BLaER1 treated with 17β-estradiol and CSF1 and Interleukin-3, amounts not matched to agents 10 nM and 100 nM (cell line): ENCODE results near the gene DEFB110.
A peak's percentile ranks its signal among the peaks of the same experiment; 100 is the strongest.

Experiments used
- H3K27ac ChIP-seq, 11 experiments: shearing (Covaris generic); formaldehyde crosslinking; 2 replicates each; pipeline ENCODE4 v1.8.1; 2022
- H3K27me3 ChIP-seq, 11 experiments: shearing (Covaris generic); formaldehyde crosslinking; 2 replicates each; pipeline ENCODE4 v1.8.1; 2022
- H3K36me3 ChIP-seq, 11 experiments: shearing (Covaris generic); formaldehyde crosslinking; 2 replicates each; pipeline ENCODE4 v1.8.1; 2022
- H3K4me1 ChIP-seq, 10 experiments: shearing (Covaris generic); formaldehyde crosslinking; 2 replicates each; pipeline ENCODE4 v1.8.1; 2022
- H3K4me2 ChIP-seq, 11 experiments: shearing (Covaris generic); formaldehyde crosslinking; 2 replicates each; pipeline ENCODE4 v1.8.1; 2022
- H3K4me3 ChIP-seq, 10 experiments: shearing (Covaris generic); formaldehyde crosslinking; 2 replicates each; pipeline ENCODE4 v1.8.1; 2022
- H3K9ac ChIP-seq, 11 experiments: shearing (Covaris generic); formaldehyde crosslinking; 2 replicates each; pipeline ENCODE4 v1.8.1; 2022
- H3K9me3 ChIP-seq, 11 experiments: shearing (Covaris generic); formaldehyde crosslinking; replicated peaks in 1 of 11; 2 replicates each; pipeline ENCODE4 v1.8.1; 2022
- H4K20me1 ChIP-seq, 11 experiments: shearing (Covaris generic); formaldehyde crosslinking; 2 replicates each; pipeline ENCODE4 v1.8.1; 2022
- Cebpa-rat ChIP-seq, 11 experiments: shearing (Covaris generic); IDR thresholded peaks; 2 replicates each; pipeline ENCODE4 v1.8.1; 2022

Gene DEFB110

DNA sequence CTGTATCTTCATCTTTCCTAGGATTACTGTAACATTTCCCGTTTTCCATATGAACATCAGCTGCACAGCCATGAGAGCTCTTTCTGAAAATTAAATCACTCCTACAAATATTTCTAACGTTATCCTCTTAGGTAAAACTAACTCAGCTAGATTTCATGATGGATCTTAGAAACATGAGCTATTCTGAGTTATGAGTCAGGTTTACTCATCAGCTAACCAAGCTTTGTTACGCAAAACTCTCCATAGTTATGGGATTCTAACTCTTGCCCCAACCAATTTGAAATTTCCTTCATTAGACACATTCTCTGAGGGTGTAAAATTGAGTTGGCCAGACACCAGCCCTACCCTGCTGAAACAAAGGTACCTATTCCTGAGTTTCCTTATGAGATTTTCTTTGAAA is 14.0 kb downstream of the DEFB110 start:
- no peaks in the 10 kb centered on the region for H3K36me3 ChIP-seq
- H4K20me1 ChIP-seq = no peaks in the 10 kb centered on the region
- no peaks in the 10 kb centered on the region for H3K9me3 ChIP-seq
- 0 out of 22 replicates have a peak overlapping the region, but pooled peaks of 1 of the 11 experiments have one; percentile 17 for H3K27ac ChIP-seq
- TF ChIP-seq Cebpa-rat (IDR thresholded peaks at IDR 0.05) = no peak
- peak overlapping the region in 3 of 11 experiments; percentile 32 to 50 (median 47); a peak in 5 of 22 replicates for H3K4me2 ChIP-seq
- peaks cover 0 to 14% (median 0%) of the 10 kb centered on the region in 10 experiments; a peak in 6 of 20 replicates for H3K4me1 ChIP-seq
- no peaks in the 10 kb centered on the region for H3K27me3 ChIP-seq
- H3K4me3 ChIP-seq = no peak overlapping the region
- no peak overlapping the region for H3K9ac ChIP-seq

DNA sequence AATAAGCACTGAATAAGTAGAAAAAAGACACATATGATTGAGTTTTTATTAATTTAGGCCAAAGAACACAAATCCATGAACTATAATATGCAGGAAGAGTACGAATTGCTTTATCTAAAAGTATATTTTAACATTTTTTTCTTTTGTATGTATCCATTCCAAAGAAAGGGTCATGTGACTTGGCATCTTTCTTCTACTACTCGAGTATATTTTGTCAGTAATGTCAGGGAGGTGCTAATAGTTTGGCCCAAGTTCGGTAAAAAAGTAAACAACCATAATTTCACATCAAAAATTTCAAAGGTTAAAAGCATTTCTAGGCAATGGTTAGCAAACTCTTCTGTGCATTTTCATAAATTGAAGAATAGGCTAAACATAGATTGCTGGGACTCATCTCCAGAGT is 18.7 kb downstream of the DEFB110 start:
- H3K27ac ChIP-seq = no peak overlapping the region
- no peak for TF ChIP-seq Cebpa-rat (IDR thresholded peaks at IDR 0.05)
- H3K9ac ChIP-seq = no peak overlapping the region
- H3K36me3 ChIP-seq = no peaks in the 10 kb centered on the region
- no peaks in the 10 kb centered on the region for H3K9me3 ChIP-seq
- H3K4me1 ChIP-seq = peaks cover 0 to 12% (median 0%) of the 10 kb centered on the region in 10 experiments; a peak in 6 of 20 replicates
- H3K27me3 ChIP-seq = no peaks in the 10 kb centered on the region
- no peak overlapping the region for H3K4me3 ChIP-seq
- no peaks in the 10 kb centered on the region for H4K20me1 ChIP-seq
- no peak overlapping the region for H3K4me2 ChIP-seq

DNA sequence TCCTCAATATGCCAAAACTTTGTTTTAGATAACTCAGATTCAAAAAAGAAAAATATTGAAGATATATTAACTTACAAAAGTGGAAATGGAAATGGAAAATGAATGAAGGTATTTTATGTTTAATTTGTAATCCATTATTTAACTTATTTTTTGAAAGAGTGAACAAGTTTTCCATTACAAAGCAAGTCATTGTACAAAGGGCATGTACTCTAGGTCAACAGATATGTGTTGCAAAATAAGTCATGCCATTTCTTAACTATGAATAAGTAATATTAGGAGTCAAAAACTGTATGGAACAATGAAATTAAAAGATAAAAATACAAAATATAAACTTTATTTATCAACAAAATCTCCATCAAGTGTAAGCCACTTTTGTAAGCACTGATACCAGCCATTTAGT is 26.5 kb downstream of the DEFB110 start:
- no peak overlapping the region for H3K4me3 ChIP-seq
- H3K9me3 ChIP-seq = no peaks in the 10 kb centered on the region
- no peak overlapping the region for H3K4me2 ChIP-seq
- H3K36me3 ChIP-seq = no peaks in the 10 kb centered on the region
- no peaks in the 10 kb centered on the region for H3K27me3 ChIP-seq
- H4K20me1 ChIP-seq = no peaks in the 10 kb centered on the region
- H3K27ac ChIP-seq = no peak overlapping the region
- no peak for TF ChIP-seq Cebpa-rat (IDR thresholded peaks at IDR 0.05)
- no peak overlapping the region for H3K9ac ChIP-seq
- H3K4me1 ChIP-seq = no peaks in the 10 kb centered on the region

DNA sequence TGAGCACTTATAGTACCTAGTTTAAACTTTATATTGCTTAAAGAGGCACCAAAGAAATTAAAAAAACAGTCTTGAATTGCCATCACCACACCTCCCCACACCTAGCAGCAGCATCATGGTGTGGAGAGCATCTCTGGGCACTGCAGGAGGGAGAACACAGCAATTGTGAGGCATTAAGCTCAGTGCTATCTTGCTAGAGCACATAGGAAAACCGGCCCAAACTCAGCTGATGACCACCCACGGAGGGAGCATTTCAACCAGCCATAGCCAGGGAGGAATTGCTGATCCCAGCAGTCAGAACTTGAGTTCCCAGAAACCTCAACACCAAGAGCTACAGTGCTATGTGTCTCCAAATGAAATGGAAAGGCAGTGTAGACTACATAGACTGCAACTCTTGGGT is 32.9 kb downstream of the DEFB110 start:
- H3K9me3 ChIP-seq = no peaks in the 10 kb centered on the region
- H3K9ac ChIP-seq = no peak overlapping the region
- no peak overlapping the region for H3K4me3 ChIP-seq
- H3K36me3 ChIP-seq = no peaks in the 10 kb centered on the region
- no peaks in the 10 kb centered on the region for H4K20me1 ChIP-seq
- H3K27ac ChIP-seq = no peak overlapping the region
- no peak for TF ChIP-seq Cebpa-rat (IDR thresholded peaks at IDR 0.05)
- no peaks in the 10 kb centered on the region for H3K4me1 ChIP-seq
- no peak overlapping the region for H3K4me2 ChIP-seq
- H3K27me3 ChIP-seq = no peaks in the 10 kb centered on the region

DNA sequence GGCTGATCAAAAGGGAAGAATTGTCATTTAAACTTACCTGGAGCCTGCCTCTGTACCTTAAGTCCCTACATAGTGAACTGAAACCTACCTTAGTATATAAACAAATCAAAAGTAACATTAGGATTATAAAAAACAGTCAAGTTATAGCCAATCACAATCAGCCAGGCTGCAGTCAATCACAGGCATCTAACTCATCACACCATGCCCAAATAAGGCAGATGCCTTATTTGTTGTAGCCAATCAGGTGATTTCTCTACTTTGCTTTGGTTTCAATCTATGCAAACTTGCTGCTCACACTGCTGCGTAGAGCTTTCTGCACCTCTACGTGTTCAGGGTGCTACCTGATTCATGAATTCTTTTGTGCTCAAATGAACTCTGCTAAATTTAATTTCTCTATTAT is 34.0 kb downstream of the DEFB110 start:
- H3K4me1 ChIP-seq = no peaks in the 10 kb centered on the region
- H3K36me3 ChIP-seq = no peaks in the 10 kb centered on the region
- H3K9me3 ChIP-seq = no peaks in the 10 kb centered on the region
- H3K27me3 ChIP-seq = no peaks in the 10 kb centered on the region
- no peak for TF ChIP-seq Cebpa-rat (IDR thresholded peaks at IDR 0.05)
- no peaks in the 10 kb centered on the region for H4K20me1 ChIP-seq
- no peak overlapping the region for H3K9ac ChIP-seq
- no peak overlapping the region for H3K27ac ChIP-seq
- H3K4me2 ChIP-seq = no peak overlapping the region
- no peak overlapping the region for H3K4me3 ChIP-seq

DNA sequence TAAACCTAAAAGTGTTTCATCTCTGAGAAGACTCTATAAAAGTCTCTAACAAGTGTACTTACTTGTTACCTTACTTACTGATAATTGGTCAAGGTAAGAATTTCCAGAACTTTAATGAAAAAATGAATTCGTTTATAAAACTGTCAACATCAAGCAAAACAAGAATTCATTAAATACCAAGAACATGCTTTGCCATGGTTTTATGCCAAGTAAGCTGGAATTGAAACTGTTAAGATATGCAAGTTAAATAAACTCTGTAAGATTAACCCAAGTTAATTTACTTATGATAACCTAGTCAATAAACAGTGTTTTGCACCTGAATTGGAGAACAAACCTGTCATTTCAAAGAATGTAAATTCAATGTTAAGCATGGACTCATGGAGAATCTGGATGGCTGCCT is 35.2 kb downstream of the DEFB110 start:
- Histone ChIP-seq H3K9me3 (no peaks in the 10 kb centered on the region), H3K4me3 (no peak overlapping the region), H3K27ac (no peak overlapping the region), H3K27me3 (no peaks in the 10 kb centered on the region), H4K20me1 (no peaks in the 10 kb centered on the region), H3K4me2 (no peak overlapping the region), H3K4me1 (peaks cover 0 to 2% (median 0%) of the 10 kb centered on the region in 10 experiments; a peak in 5 of 20 replicates), H3K36me3 (no peaks in the 10 kb centered on the region), H3K9ac (no peak overlapping the region)
- TF ChIP-seq Cebpa-rat (IDR thresholded peaks at IDR 0.05) = no peak

DNA sequence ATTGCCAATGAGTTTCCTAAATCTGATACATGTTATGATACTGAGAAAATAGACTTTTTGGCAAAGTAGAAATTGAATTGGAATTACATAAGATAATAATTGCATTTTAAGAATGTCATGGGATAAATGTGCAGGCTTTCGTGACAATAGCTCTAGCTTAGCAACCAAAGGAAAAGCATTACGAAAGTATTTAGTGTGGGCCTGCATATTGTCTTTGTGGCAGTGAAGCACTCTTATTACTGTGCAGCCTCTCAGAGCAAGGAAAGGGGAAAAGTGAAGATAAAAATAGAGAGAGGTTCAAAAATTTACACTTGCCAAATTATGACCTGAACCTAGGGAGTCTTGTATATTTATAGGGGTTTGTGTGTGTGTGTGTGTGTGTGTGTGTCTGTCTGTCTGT is 39.7 kb downstream of the DEFB110 start:
- Histone ChIP-seq H3K4me1 (peaks cover 6 to 39% (median 14%) of the 10 kb centered on the region in 10 experiments), H3K4me2 (no peak overlapping the region), H3K4me3 (no peak overlapping the region), H3K9me3 (no peaks in the 10 kb centered on the region), H3K36me3 (no peaks in the 10 kb centered on the region), H3K27me3 (no peaks in the 10 kb centered on the region), H3K9ac (no peak overlapping the region), H4K20me1 (no peaks in the 10 kb centered on the region), H3K27ac (no peak overlapping the region)
- no peak for TF ChIP-seq Cebpa-rat (IDR thresholded peaks at IDR 0.05)

DNA sequence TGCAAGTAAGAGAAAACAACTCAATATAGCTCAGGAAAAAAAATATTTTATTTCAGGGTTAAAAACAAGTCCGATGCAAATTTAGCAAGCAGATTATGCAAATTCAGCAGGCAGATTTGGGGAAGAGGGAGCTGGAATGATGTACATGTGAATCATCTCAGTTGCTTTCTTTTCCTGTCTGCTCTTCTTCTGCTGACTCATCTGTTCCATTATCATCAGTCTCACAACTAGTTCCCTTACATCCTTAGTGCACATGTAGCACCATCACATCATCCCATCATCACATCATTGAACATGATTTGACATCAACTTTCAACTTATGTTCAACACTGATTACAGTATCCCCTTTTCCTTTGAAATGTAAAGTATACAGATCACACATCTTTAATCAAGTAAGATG is 40.9 kb downstream of the DEFB110 start:
- no peak overlapping the region for H3K9ac ChIP-seq
- H3K4me2 ChIP-seq = peak overlapping the region in 3 of 11 experiments; percentile 37 to 69 (median 56); a peak in 5 of 22 replicates
- peaks cover 6 to 39% (median 14%) of the 10 kb centered on the region in 10 experiments for H3K4me1 ChIP-seq
- peak overlapping the region in 1 of 11 experiments; percentile 40; a peak in 1 of 22 replicates for H3K27ac ChIP-seq
- no peaks in the 10 kb centered on the region for H4K20me1 ChIP-seq
- no peaks in the 10 kb centered on the region for H3K27me3 ChIP-seq
- H3K9me3 ChIP-seq = no peaks in the 10 kb centered on the region
- H3K4me3 ChIP-seq = no peak overlapping the region
- no peak for TF ChIP-seq Cebpa-rat (IDR thresholded peaks at IDR 0.05)
- H3K36me3 ChIP-seq = no peaks in the 10 kb centered on the region

DNA sequence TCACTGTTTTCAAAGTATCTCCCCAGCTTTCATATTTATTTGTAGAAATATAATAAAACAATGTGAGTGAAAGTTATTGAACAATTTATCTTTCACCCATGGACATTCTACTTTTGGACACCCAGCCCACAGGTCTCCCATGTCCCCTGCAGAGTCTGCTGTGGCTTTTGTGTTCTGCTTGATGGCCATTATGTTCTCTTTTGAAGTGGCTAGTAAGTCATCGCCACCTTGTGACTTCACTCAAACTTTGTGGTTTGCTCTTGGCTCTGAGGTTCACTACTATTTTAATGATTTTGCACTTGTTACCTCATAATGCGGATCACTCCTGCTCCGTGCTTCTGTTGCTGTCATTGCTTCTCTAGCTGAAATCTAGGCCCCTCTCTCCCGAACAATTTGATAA is 42.2 kb downstream of the DEFB110 start:
- Histone ChIP-seq H3K4me2 (peak overlapping the region in 10 of 11 experiments; percentile 19 to 69 (median 33); a peak in 17 of 22 replicates), H3K36me3 (no peaks in the 10 kb centered on the region), H3K27me3 (no peaks in the 10 kb centered on the region), H3K9me3 (no peaks in the 10 kb centered on the region), H4K20me1 (no peaks in the 10 kb centered on the region), H3K9ac (no peak overlapping the region), H3K27ac (no peak overlapping the region), H3K4me3 (no peak overlapping the region), H3K4me1 (peaks cover 6 to 39% (median 14%) of the 10 kb centered on the region in 10 experiments)
- no peak for TF ChIP-seq Cebpa-rat (IDR thresholded peaks at IDR 0.05)
